GM10248 (cell line): Measurements from ENCODE around the gene HNF4A.

Experiments
- CTCF ChIA-PET: fragments of 300-600 bp; sonication (Branson Sonifier 250); formaldehyde crosslinking; extraction: SDS; loops from one replicate; lab custom pipeline; 2021; ENCODE audit warnings: antibody characterized with exemption; lab: Yijun Ruan, JAX
- POLR2A ChIA-PET: fragments of 350-650 bp; sonication (Branson Sonifier 250); formaldehyde crosslinking; extraction: SDS; loops from one replicate; lab custom pipeline; 2020; ENCODE audit warnings: antibody characterized with exemption; lab: Yijun Ruan, JAX
- DNase-seq: peaks from one replicate; pipeline ENCODE4 v3.0.0; 2012; ENCODE audit errors: extremely low spot score
- TF ChIP-seq, protein P1 (sequence below): IDR thresholded peaks from 2 replicates; pipeline ENCODE4 v1.5.1; 2012; ENCODE audit warnings: mild to moderate bottlenecking, low read depth; ENCODE audit errors: extremely low read depth, missing control alignments, control extremely low read depth

The HNF4A gene

GRCh38 chr20:44433751-44434538 lies 78.4 kb downstream of the HNF4A start:
- no peak for DNase-seq
- TF ChIP-seq, protein P1, sequence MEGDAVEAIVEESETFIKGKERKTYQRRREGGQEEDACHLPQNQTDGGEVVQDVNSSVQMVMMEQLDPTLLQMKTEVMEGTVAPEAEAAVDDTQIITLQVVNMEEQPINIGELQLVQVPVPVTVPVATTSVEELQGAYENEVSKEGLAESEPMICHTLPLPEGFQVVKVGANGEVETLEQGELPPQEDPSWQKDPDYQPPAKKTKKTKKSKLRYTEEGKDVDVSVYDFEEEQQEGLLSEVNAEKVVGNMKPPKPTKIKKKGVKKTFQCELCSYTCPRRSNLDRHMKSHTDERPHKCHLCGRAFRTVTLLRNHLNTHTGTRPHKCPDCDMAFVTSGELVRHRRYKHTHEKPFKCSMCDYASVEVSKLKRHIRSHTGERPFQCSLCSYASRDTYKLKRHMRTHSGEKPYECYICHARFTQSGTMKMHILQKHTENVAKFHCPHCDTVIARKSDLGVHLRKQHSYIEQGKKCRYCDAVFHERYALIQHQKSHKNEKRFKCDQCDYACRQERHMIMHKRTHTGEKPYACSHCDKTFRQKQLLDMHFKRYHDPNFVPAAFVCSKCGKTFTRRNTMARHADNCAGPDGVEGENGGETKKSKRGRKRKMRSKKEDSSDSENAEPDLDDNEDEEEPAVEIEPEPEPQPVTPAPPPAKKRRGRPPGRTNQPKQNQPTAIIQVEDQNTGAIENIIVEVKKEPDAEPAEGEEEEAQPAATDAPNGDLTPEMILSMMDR: no peak
- POLR2A ChIA-PET: no interaction called here
- CTCF ChIA-PET: no interaction called here

DNA sequence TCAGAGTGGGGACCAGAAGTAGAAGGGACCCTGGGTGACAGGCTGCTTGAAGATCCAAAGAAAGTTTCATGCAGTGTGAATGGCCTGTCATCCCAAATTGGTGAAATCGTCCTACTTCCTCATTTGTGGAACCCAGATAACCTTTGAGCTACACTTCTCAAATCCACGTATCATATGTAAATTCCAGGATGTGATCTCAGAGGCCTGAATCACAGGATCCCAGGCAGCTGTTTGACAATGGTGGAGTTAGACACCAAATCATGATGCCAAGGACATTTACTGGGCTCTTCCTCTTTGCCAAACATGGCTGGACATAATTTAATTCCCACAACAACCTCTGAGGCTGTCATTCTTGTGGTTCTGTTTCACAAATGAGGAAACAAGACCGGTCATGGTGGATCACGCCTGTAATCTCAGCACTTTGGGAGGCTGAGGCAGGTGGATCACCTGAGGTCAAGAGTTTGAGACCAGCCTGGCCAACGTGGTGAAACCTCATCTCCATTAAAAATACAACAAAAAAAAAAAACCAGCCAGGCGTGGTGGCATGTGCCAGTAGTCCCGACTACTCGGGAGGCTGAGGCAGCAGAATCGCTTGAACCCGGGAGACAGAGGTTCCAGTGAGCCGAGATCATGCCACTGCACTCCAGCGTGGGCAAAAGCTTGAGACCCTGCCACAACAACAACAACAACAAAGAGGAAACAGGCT lies 80.3 kb downstream of the HNF4A start:
- no peak for DNase-seq
- POLR2A ChIA-PET: interaction anchor here (0.6 kb wide), 1 partner anchor 246 kb away, joined by 4 read pairs; no protein-coding TSS in a partner anchor
- CTCF ChIA-PET: interaction anchor here (1.0 to 1.1 kb wide), 3 partner anchors 21 to 40 kb away, joined by 3 read pairs; no protein-coding TSS in a partner anchor
- TF ChIP-seq, protein P1: no peak

GRCh38 chr20:44436393-44436792 lies 80.9 kb downstream of the HNF4A start:
- CTCF ChIA-PET: interaction anchor here (1.1 to 1.4 kb wide), 3 partner anchors 21 to 63 kb away, joined by 3 read pairs; no protein-coding TSS in a partner anchor
- POLR2A ChIA-PET: no interaction called here
- TF ChIP-seq, protein P1: no peak

DNA sequence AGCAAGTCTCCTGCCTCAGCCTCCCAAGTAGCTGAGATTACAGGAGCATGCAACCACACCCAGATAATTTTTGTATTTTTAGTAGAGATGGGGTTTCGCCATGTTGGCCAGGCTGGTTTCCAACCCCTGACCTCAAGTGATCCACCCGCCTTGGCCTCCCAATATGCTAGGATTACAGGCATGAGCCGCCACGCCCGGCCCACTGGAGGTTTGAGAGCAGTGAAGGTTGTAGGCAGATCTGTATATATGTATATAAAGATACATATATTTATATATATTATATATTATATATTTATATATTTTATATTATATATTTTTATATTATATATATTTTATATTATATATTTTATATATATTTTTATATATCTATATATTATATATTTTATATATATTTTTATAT lies 82.0 kb downstream of the HNF4A start:
- no peak for DNase-seq
- POLR2A ChIA-PET: no interaction called here
- CTCF ChIA-PET: interaction anchor here (1.1 to 1.4 kb wide), 2 partner anchors 52 to 64 kb away, joined by 3 read pairs; no protein-coding TSS in a partner anchor
- TF ChIP-seq, protein P1: no peak

More at GRCh38 chr20:44436393-44436792, 80.9 kb downstream of the HNF4A start:
- no peak for DNase-seq

DNA sequence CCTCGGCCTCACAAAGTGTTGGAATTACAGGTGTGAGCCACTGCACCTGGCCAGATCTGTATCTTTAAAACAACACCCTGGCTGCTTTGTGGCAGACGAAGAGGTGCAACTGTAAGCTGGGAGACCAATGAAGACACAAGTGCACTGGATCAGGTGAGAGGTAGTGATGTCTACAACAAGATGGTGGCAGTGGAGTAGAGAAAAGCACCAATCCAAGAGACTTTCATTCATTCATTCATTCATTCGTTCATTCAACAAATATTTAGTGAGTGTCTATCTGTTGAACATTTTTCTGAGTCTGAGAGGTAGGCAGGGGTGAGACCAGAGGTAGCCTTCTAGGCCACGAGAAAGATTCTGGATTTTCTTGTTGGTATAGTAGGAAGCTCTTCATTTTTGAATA lies 83.3 kb downstream of the HNF4A start:
- ChIA-PET CTCF (interaction anchor here (0.7 to 1.2 kb wide), 2 partner anchors 14 to 83 kb away, joined by 3 to 8 read pairs; partner anchors contain the start of gene SERINC3), POLR2A (no interaction called here)
- TF ChIP-seq, protein P1: no peak
- no peak for DNase-seq

DNA sequence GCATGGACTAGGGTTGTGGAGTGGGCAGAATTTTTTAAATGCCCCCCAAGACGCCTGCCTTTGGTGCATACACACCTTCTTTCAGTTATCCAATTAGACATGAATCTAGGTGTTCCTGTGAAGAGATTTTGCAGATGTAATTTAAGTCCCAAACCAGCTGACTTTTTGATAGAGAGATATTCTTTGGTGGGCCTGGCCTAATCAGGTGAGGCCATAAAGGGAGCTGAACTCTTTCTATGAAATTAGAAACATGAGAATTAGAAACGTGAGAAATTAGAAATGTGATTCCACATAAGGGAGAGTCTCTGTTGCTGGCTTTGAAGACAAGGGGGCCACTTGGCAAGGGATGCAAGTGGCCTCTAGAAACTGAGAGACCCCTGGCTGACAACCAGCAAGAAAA lies 83.8 kb downstream of the HNF4A start:
- ChIA-PET CTCF (interaction anchor here (0.7 to 1.2 kb wide), 3 partner anchors 12 to 82 kb away, joined by 3 to 8 read pairs (median 3); partner anchors contain the start of gene SERINC3), POLR2A (no interaction called here)
- TF ChIP-seq, protein P1: no peak
- no peak for DNase-seq
